A549 (cell line): ENCODE measurements around the gene CD53. TPM values are rescaled to one million over a fixed set of nuclear protein-coding genes. Genes with fewer than 3 reads are reported as not detected.

ENCODE experiments used
- ATAC-seq, 2 experiments: fragments of 200-7000 bp in 1 of 2; fragments of >200 bp in 1 of 2; cut with Nextera tagmentation in 1 of 2; cut with Tn5 transposase in 1 of 2; 3 replicates each; pipeline versions ENCODE4 v1.8.0 to v1.9.1; 2018 to 2020; ENCODE audit warnings: mild to moderate bottlenecking in 1 of 2, moderate library complexity in 1 of 2
- CTCF ChIA-PET: fragments of 300-600 bp; sonication (Branson Sonifier 250); formaldehyde crosslinking; extraction: SDS; loops from one replicate; lab custom pipeline; 2021; ENCODE audit warnings: antibody characterized with exemption, inconsistent platforms; lab: Yijun Ruan, JAX
- POLR2A ChIA-PET: fragments of 350-600 bp; formaldehyde crosslinking; extraction: SDS; loops from one replicate; lab custom pipeline; 2021; ENCODE audit warnings: antibody characterized with exemption, inconsistent platforms; lab: Yijun Ruan, JAX
- DNase-seq, 2 experiments: peaks; one replicate each; pipeline versions ENCODE4 v3.0.0 to v3.0.0-alpha.2; 2011 to 2016; ENCODE audit warnings: low read depth in 1 of 2, low spot score in 1 of 2
- FAIRE-seq: peaks from 2 replicates; lab custom pipeline; 2011; peaks lifted over from hg19 to GRCh38; lab: Jason Lieb, UNC
- H3K27ac ChIP-seq, 2 experiments: fragments of >200 bp; sonication (Bioruptor Twin); formaldehyde crosslinking; 3 replicates each; pipeline ENCODE4 v1.5.1; 2016 to 2017
- H3K4me1 ChIP-seq: fragments of >200 bp; sonication (Bioruptor Twin); formaldehyde crosslinking; 3 replicates; pipeline ENCODE4 v1.6.1; 2016
- H3K4me2 ChIP-seq: fragments of >200 bp; sonication (Bioruptor Twin); formaldehyde crosslinking; 3 replicates; pipeline ENCODE4 v1.6.1; 2016
- H3K4me3 ChIP-seq: fragments of >200 bp; sonication (Bioruptor Twin); formaldehyde crosslinking; 3 replicates; pipeline ENCODE4 v1.5.1; 2016
- H3K9me3 ChIP-seq: fragments of >200 bp; sonication (Bioruptor Twin); formaldehyde crosslinking; 3 replicates; pipeline ENCODE4 v1.6.1; 2016
- ATOH8 ChIP-seq: fragments of 250-450 bp; sonication (Bioruptor Pico); IDR thresholded peaks from 2 replicates; pipeline ENCODE4 v1.5.0; 2020; ENCODE audit warnings: low read depth, mild to moderate bottlenecking, moderate library complexity
- BCL3 ChIP-seq: fragments of >200 bp; sonication (Bioruptor Twin); formaldehyde crosslinking; IDR thresholded peaks from 3 replicates; pipeline ENCODE4 v1.6.1; 2016
- BHLHE40 ChIP-seq: IDR thresholded peaks from 2 replicates; pipeline ENCODE4 v1.6.1; 2012; ENCODE audit warnings: low read depth, low read length, inconsistent platforms
- CBX2 ChIP-seq: fragments of 200-600 bp; sonication (generic); IDR thresholded peaks from 2 replicates; pipeline ENCODE4 v1.6.1; 2016; ENCODE audit warnings: low read depth, mild to moderate bottlenecking, borderline replicate concordance
- CEBPB ChIP-seq, 2 experiments: fragments of >200 bp in 1 of 2; sonication (Bioruptor Twin) in 1 of 2; formaldehyde crosslinking in 1 of 2; IDR thresholded peaks; 2 replicates each; pipeline ENCODE4 v1.6.1; 2012 to 2016
- CHD2 ChIP-seq: fragments of 150-350 bp; IDR thresholded peaks from 2 replicates; pipeline ENCODE4 v1.6.1; 2014; ENCODE audit warnings: low read length; ENCODE audit not compliant: partially characterized antibody
- EHF ChIP-seq: fragments of 250-450 bp; sonication (Bioruptor Pico); IDR thresholded peaks from 2 replicates; pipeline ENCODE4 v1.5.0; 2020; ENCODE audit warnings: mild to moderate bottlenecking
- FOSL2 ChIP-seq, 2 experiments: fragments of 450-650 bp in 1 of 2; fragments of >200 bp in 1 of 2; sonication (Bioruptor Twin) in 1 of 2; formaldehyde crosslinking; IDR thresholded peaks; 2 replicates each; pipeline versions ENCODE4 v1.5.0 to v1.6.1; 2016 to 2020; ENCODE audit warnings: mild to moderate bottlenecking in 1 of 2, moderate library complexity in 1 of 2
- GATA3 ChIP-seq: IDR thresholded peaks from 2 replicates; pipeline ENCODE4 v1.6.1; 2012; ENCODE audit warnings: borderline replicate concordance
- HDAC2 ChIP-seq: fragments of 200-600 bp; sonication (generic); IDR thresholded peaks from 2 replicates; pipeline ENCODE4 v1.6.1; 2016
- HEYL ChIP-seq: fragments of 250-450 bp; sonication (Bioruptor Pico); IDR thresholded peaks from 2 replicates; pipeline ENCODE4 v1.8.0; 2021; ENCODE audit warnings: mild to moderate bottlenecking, moderate library complexity
- HOXA7 ChIP-seq: fragments of 250-450 bp; sonication (Bioruptor Pico); IDR thresholded peaks from 2 replicates; pipeline ENCODE4 v1.5.0; 2020; ENCODE audit warnings: mild to moderate bottlenecking, moderate library complexity
- HOXB13 ChIP-seq: fragments of 250-450 bp; sonication (Bioruptor Pico); IDR thresholded peaks from 2 replicates; pipeline ENCODE4 v1.5.0; 2020; ENCODE audit warnings: low read depth, mild to moderate bottlenecking, moderate library complexity
- JUN ChIP-seq, 2 experiments: fragments of >200 bp; sonication (Bioruptor Twin); formaldehyde crosslinking; IDR thresholded peaks; 2 replicates in 1 of 2; 3 replicates in 1 of 2; pipeline ENCODE4 v1.6.1; 2016 to 2017
- KDM5A ChIP-seq: fragments of 200-600 bp; sonication (generic); IDR thresholded peaks from 2 replicates; pipeline ENCODE4 v1.6.1; 2016; ENCODE audit warnings: antibody characterized with exemption, mild to moderate bottlenecking
- MAFK ChIP-seq: fragments of 450-650 bp; IDR thresholded peaks from 2 replicates; pipeline ENCODE4 v1.6.1; 2014; ENCODE audit not compliant: partially characterized antibody
- NR3C1 ChIP-seq: fragments of >200 bp; sonication (Bioruptor Twin); formaldehyde crosslinking; IDR thresholded peaks from 3 replicates; pipeline ENCODE4 v1.6.1; 2017
- PBX3 ChIP-seq: IDR thresholded peaks from 2 replicates; pipeline ENCODE4 v1.6.1; 2012
- POLR2A ChIP-seq: IDR thresholded peaks from 2 replicates; pipeline ENCODE4 v1.6.1; 2012; ENCODE audit warnings: mild to moderate bottlenecking, low read length
- RCOR1 ChIP-seq: fragments of 150-350 bp; IDR thresholded peaks from 2 replicates; pipeline ENCODE4 v1.6.1; 2014; ENCODE audit warnings: antibody characterized with exemption, low read length, low read depth
- REST ChIP-seq: fragments of 200-600 bp; sonication (generic); IDR thresholded peaks from 2 replicates; pipeline ENCODE4 v1.6.1; 2016; ENCODE audit warnings: antibody characterized with exemption, mild to moderate bottlenecking, moderate library complexity
- RNF2 ChIP-seq: fragments of 200-600 bp; sonication (generic); IDR thresholded peaks from 2 replicates; pipeline ENCODE4 v1.6.1; 2016; ENCODE audit warnings: low read depth, mild to moderate bottlenecking, antibody characterized with exemption, moderate library complexity, borderline replicate concordance
- USF2 ChIP-seq: fragments of 450-650 bp; IDR thresholded peaks from 2 replicates; pipeline ENCODE4 v1.6.1; 2014; ENCODE audit warnings: antibody characterized with exemption
- ZC3H11A ChIP-seq: fragments of 450-650 bp; IDR thresholded peaks from 2 replicates; pipeline ENCODE4 v1.6.1; 2014; ENCODE audit warnings: antibody characterized with exemption, mild to moderate bottlenecking
- ZSCAN20 ChIP-seq: fragments of 250-450 bp; sonication (Bioruptor Pico); IDR thresholded peaks from 2 replicates; pipeline ENCODE4 v1.8.0; 2022; ENCODE audit warnings: mild to moderate bottlenecking, moderate library complexity
- WGBS: methylation state at CpG from one replicate; pipeline ENCODE4 v1.1.6; 2017; ENCODE audit errors: missing lambda C conversion rate; 5-methylcytosine and 5-hydroxymethylcytosine counted together
- polyA plus RNA-seq, 4 experiments: library from polyadenylated mRNA; depleted of rRNA in 3 of 4; stranded (reverse); fragments of >200 nt; fragmentation: RNase III in 1 of 4; extraction: RNeasy Plus Mini Kit Qiagen cat#74134 plus additional on column Dnase treatment in 1 of 4; gene quantifications; 2 replicates in 3 of 4; 3 replicates in 1 of 4; pipeline ENCODE4 v1.2.3, GENCODE V29; 2011 to 2017

Gene CD53
- polyA plus RNA-seq, 2 of the 4 experiments (the other 2 are of a cell fraction), result not detected

GRCh38 chr1:110874324-110875215 lies 1.6 kb downstream of the CD53 start:
- Histone ChIP-seq H3K4me2 (no peak overlapping the region), H3K4me1 (no peaks in the 10 kb centered on the region), H3K9me3 (no peaks in the 10 kb centered on the region), H3K4me3 (no peak overlapping the region), H3K27ac (no peak overlapping the region)
- ChIA-PET POLR2A (no interaction called here), CTCF (no interaction called here)
- TF ChIP-seq GATA3 (no peak), RCOR1 (no peak), REST (no peak), PBX3 (no peak), FOSL2 (IDR thresholded peaks at IDR 0.05) (no peak), FOSL2 (CRISPR knock-in tag; IDR thresholded peaks at IDR 0.05) (no peak), ATOH8 (CRISPR knock-in tag) (no peak), EHF (CRISPR knock-in tag) (no peak), CBX2 (no peak), HOXB13 (no peak), MAFK (no peak), USF2 (no peak), POLR2A (no peak)
- peak in 1 of 2 experiments; percentile 5 for DNase-seq
- FAIRE-seq, result no peak
- no peak for ATAC-seq
- 8% methylated on average over 3 of the region's 3 CpGs for WGBS

- ChIA-PET CTCF (no interaction called here), POLR2A (no interaction called here)
- Histone ChIP-seq H3K4me3 (no peak overlapping the region), H3K4me2 (no peak overlapping the region), H3K27ac (no peak overlapping the region), H3K4me1 (no peaks in the 10 kb centered on the region), H3K9me3 (no peaks in the 10 kb centered on the region)
- no peak for FAIRE-seq
- DNase-seq, result no peak
- ATAC-seq, result no peak
- WGBS, result 27% methylated on average over 2 of the region's 3 CpGs
- TF ChIP-seq RNF2 (no peak), ZC3H11A (no peak), CEBPB (IDR thresholded peaks at IDR 0.05) (no peak), BHLHE40 (no peak), NR3C1 (no peak), BCL3 (no peak), ZSCAN20 (CRISPR knock-in tag) (no peak), HOXA7 (CRISPR knock-in tag) (no peak), REST (no peak), CHD2 (no peak), KDM5A (no peak), HOXB13 (no peak), JUN (IDR thresholded peaks at IDR 0.05) (no peak), HEYL (CRISPR knock-in tag) (no peak), HDAC2 (no peak)
These were observed 2.3 kb downstream of the CD53 start for GRCh38 chr1:110875216-110875731.
